Activated naive CD4-positive, alpha-beta T cell treated with anti-CD3 and anti-CD28 coated beads, Interleukin-2, amount 10 ng/mL, durations not matched to agents 5 hours and 36 hours (primary cell): ENCODE data around the gene CGREF1. TPM values are rescaled to one million over a fixed set of nuclear protein-coding genes. Genes with fewer than 3 reads are reported as not detected.

Experiments
- total RNA-seq, 2 experiments: library from RNA; stranded (reverse); gene quantifications; one replicate each; pipeline ENCODE4 v1.2.3, GENCODE V29; 2021

The CGREF1 gene
- total RNA-seq, result 1 to 10 TPM; 1.4 to 1.5 TPM

GRCh38 chr2:27118525-27119329 lies at the start of gene CGREF1:
TSS of gene CGREF1 (minus strand) at chr2:27119128. CDS start at chr2:27104366, 14,762 bp downstream.

DNA sequence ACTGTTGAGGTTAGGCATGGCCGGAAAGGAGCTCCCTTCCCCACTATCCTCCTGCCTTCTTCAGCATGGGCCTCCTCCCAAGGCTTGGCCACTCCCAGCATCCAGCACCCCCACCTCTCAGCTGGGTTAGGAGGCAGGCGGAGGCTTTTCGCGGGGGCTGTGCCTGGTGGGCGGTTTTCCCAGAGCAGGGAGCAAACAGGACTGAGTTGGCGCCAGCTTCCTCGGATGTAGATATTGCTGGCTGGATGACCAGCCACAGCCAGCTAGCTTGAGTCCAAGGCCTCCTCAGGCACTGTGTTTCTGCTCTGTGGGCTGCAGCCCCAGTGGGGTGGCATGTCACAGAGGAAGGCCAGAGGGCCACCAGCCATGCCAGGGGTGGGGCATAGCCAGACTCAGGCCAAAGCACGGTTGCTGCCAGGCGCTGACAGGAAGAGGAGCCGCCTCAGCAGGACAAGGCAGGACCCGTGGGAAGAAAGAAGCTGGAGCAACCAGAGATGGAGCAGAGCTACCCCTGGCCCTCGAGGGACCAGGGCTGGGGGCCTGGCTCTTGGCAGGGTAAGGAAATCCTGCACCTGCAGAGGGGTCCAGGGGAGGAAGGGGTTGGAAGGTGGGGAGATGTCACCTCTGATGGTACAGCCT lies 30.0 kb upstream of the CGREF1 start, which contains the start of gene TCF23:
Gene TCF23, plus strand, starts transcription at position 204 of the 639 bp plus-strand sequence. Its CDS starts 130 bp downstream, at position 334.

GRCh38 chr2:27139310-27139709 lies 20.4 kb upstream of the CGREF1 start, which contains the start of gene PRR30:
TSS of gene PRR30 (minus strand) at chr2:27139410. CDS start at chr2:27138329, 1,081 bp downstream.

GRCh38 chr2:27133905-27134780 lies 15.2 kb upstream of the CGREF1 start, which contains the start of gene PREB:
TSS of gene PREB (minus strand) at chr2:27134636. CDS start at chr2:27134421, 215 bp downstream.

GRCh38 chr2:27123302-27124150 lies 4.6 kb upstream of the CGREF1 start, which contains the start of gene ABHD1:
TSS of gene ABHD1 (plus strand) at chr2:27123815. CDS start at chr2:27123949, 134 bp downstream.

GRCh38 chr2:27086724-27087593 lies 32.0 kb downstream of the CGREF1 start, which contains the start of gene KHK:
TSS of gene KHK (plus strand) at chr2:27086772. CDS start at chr2:27087260, 488 bp downstream.

GRCh38 chr2:27078267-27079194 lies 40.4 kb downstream of the CGREF1 start, which contains the start of gene EMILIN1:
TSS of gene EMILIN1 (plus strand) at chr2:27078615. CDS start at chr2:27079066, 451 bp downstream.

DNA sequence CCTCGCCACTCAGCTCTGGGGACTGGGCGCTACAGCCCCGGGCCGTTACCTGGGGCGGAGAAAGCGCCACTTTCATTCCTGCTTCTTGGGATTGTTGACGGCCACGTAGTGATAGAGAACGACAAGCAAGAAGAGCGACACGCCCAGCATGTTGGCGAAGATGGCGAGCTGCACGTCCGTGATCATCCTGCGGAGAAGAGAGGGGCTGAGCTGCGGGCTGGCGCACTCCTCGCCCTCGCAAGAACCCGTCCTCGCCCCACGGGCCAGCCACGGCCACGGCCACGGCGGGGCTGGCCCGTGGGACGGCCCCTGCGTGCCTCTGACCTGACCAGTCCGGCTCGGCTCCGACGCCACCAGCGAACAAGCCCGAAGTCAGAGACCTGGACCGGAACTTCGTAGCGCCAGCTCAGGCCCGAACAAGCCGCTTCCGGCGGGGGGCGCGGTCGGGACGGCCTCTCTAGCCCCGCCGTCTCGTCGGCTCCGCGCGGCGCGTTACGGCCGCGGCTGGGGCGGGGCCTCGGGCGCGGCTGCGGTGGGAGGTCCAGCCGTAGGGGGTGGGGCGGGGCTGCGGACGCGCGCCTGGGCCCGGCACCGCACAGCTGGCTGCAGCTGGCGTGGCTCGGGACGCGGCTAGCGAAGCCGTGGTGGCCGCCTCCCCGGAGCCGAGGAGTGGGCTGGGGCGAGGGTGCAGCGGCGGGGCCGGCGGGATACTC lies 47.5 kb downstream of the CGREF1 start, which contains the start of gene OST4:
Gene OST4, minus strand, starts transcription at position 378 of the 713 bp plus-strand sequence.

GRCh38 chr2:27050996-27051901 lies 67.7 kb downstream of the CGREF1 start, which contains the start of gene AGBL5:
TSS of gene AGBL5 (plus strand) at chr2:27051668. CDS start at chr2:27052959, 1,291 bp downstream.

Other genes starting within 250 kb of the CGREF1 start
- gene MAPRE3, start 148.5 kb downstream of the CGREF1 start, total RNA-seq, result 1 to 10 TPM; 1.6 to 1.8 TPM
- gene TMEM214, start 86.2 kb downstream of the CGREF1 start, total RNA-seq, result 10 to 100 TPM; 69.5 to 69.7 TPM
- 10 to 100 TPM; 16.0 to 17.1 TPM for gene AGBL5, start 67.5 kb downstream of the CGREF1 start, total RNA-seq
- gene OST4, start 47.5 kb downstream of the CGREF1 start, total RNA-seq, result 100 to 1,000 TPM; 369 to 380 TPM
- 1 to 10 TPM; 1.0 to 1.1 TPM for gene EMILIN1, start 40.5 kb downstream of the CGREF1 start, total RNA-seq
- gene KHK, start 32.4 kb downstream of the CGREF1 start, total RNA-seq, result 10 to 100 TPM; 10.1 to 11.1 TPM
- under 1 TPM in 1 of 2 experiments, not detected in 1; 0.51 TPM for gene ABHD1, start 4.7 kb upstream of the CGREF1 start, total RNA-seq
- 10 to 100 TPM; 58.4 to 62.1 TPM for gene PREB, start 15.5 kb upstream of the CGREF1 start, total RNA-seq
- not detected for gene PRR30, start 20.3 kb upstream of the CGREF1 start, total RNA-seq
- not detected for gene TCF23, start 29.9 kb upstream of the CGREF1 start, total RNA-seq
- 10 to 100 TPM; 69.8 to 70.7 TPM for gene ATRAID, start 92.9 kb upstream of the CGREF1 start, total RNA-seq
- 10 to 100 TPM; 19.7 to 21.1 TPM for gene SLC5A6, start 93.1 kb upstream of the CGREF1 start, total RNA-seq
- 10 to 100 TPM; 45.1 to 47.0 TPM for gene CAD, start 98.2 kb upstream of the CGREF1 start, total RNA-seq
- under 1 TPM; 0.08 to 0.12 TPM for gene SLC30A3, start 143.9 kb upstream of the CGREF1 start, total RNA-seq
- gene DNAJC5G, start 156.3 kb upstream of the CGREF1 start, total RNA-seq, result not detected
- gene TRIM54, start 163.3 kb upstream of the CGREF1 start, total RNA-seq, result under 1 TPM in 1 of 2 experiments, not detected in 1; 0.12 TPM
- 1 to 10 TPM; 3.4 to 3.6 TPM for gene UCN, start 189.3 kb upstream of the CGREF1 start, total RNA-seq
- 10 to 100 TPM; 75.5 to 87.4 TPM for gene MPV17, start 204.0 kb upstream of the CGREF1 start, total RNA-seq
- 10 to 100 TPM; 53.6 to 56.8 TPM for gene GTF3C2, start 237.6 kb upstream of the CGREF1 start, total RNA-seq